OCI-LY3 (cell line): ENCODE results near the gene PCDHGB3.
"Not testable (repeated sequence)": the region's sequence is repeated elsewhere in the genome, so short reads cannot be mapped to it uniquely, and the experiment has no call there.

Source experiments
- CTCF ChIP-seq: fragments of 200-600, 300-600 bp; sonication (generic); IDR thresholded peaks from 2 replicates; pipeline ENCODE4 v1.5.1; 2014; ENCODE audit warnings: antibody characterized with exemption, low read length, low read depth
- EZH2phosphoT487 ChIP-seq: fragments of 200-600 bp; shearing (Covaris generic); IDR thresholded peaks from 2 replicates; pipeline ENCODE4 v1.6.1; 2018; ENCODE audit warnings: antibody characterized with exemption, mixed run types, low read depth

- TF ChIP-seq CTCF, EZH2phosphoT487: not testable (repeated sequence)
These were observed 27.9 kb downstream of the PCDHGB3 start, which contains the start of gene PCDHGB5 for GRCh38 chr5:141397756-141398551.
